WI38 (cell line): Measurements from ENCODE around the gene GRM2.

Experiments
- H3K4me3 ChIP-seq: 2 replicates; pipeline ENCODE4 v1.5.1; 2011; ENCODE audit warnings: low read depth, mild to moderate bottlenecking, control low read depth, low read length
- TF ChIP-seq, protein P1 (sequence below): IDR thresholded peaks from 2 replicates; pipeline ENCODE4 v1.5.1; 2012; ENCODE audit warnings: low read depth, mild to moderate bottlenecking, control low read depth, low read length

GRM2 gene

DNA sequence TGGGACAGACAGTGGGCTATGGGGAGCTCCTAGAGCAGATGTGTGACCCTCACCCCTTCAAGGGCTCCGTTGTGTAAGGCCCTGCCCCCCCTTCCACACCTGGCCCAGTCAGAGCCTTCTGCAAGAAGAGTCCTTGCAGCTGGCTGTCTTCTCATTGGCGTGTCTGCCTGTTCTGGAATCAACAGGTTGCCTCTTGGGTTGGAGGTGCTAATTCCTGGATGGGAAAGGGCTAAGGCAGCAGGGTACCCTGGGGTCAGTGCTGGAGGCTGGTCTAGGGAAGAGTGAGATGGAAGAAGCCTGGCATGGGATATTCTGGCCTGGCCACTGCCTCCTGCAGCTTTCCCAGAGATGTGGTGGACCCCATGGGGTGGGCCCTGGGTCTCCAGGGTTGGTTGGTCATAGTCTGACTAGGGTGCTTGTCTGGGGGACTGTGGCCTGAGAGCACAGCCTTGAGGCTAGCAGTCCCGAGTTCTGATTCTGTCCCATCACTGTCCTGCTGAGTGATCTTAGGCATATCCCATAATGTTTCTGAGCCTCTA is 30.7 kb upstream of the GRM2 start:
- H3K4me3 ChIP-seq, result no peak overlapping the region
- TF ChIP-seq, protein P1, sequence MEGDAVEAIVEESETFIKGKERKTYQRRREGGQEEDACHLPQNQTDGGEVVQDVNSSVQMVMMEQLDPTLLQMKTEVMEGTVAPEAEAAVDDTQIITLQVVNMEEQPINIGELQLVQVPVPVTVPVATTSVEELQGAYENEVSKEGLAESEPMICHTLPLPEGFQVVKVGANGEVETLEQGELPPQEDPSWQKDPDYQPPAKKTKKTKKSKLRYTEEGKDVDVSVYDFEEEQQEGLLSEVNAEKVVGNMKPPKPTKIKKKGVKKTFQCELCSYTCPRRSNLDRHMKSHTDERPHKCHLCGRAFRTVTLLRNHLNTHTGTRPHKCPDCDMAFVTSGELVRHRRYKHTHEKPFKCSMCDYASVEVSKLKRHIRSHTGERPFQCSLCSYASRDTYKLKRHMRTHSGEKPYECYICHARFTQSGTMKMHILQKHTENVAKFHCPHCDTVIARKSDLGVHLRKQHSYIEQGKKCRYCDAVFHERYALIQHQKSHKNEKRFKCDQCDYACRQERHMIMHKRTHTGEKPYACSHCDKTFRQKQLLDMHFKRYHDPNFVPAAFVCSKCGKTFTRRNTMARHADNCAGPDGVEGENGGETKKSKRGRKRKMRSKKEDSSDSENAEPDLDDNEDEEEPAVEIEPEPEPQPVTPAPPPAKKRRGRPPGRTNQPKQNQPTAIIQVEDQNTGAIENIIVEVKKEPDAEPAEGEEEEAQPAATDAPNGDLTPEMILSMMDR, result no peak

DNA sequence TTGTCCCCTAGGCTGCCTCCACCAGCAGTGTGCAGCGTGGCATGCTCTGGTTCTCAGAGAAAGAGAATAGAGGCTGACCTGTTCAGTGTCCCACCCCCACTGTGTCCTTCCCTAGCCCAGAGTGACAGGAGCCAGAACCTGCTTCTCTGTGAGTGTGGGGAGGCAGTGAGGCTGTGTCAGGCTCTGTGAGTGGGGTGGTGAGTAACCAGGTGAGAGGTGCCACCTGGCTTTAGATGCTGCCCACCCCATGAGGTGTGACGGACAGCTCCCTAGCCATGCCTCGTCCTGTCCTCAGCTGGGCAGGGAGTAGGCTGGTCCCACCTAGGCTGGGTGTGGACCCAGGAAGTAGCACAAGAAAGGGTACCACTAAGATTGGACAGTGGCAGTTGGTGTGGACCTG is 29.5 kb upstream of the GRM2 start:
- H3K4me3 ChIP-seq, result no peak overlapping the region
- TF ChIP-seq, protein P1, result no peak

DNA sequence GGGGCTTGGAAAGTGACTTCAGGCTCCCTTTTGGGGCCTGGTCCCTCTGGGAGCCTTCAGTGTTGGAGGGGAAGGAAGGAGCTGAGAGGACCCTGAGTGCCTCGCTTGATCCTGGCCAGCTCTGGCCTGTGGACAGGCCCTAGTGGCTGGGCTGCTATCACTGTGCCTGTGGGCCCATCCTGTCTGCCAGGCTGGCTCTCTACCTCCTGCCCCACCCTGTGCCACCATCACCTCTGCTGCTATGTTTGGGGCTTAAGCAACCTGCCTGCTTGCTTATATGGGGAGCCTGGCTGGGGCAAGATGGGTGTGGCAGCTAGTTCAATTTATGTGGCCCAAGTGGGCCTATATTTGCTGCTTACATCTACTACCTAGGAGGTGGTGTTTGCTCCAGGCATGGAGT is 28.7 kb upstream of the GRM2 start:
- TF ChIP-seq, protein P1, result no peak

DNA sequence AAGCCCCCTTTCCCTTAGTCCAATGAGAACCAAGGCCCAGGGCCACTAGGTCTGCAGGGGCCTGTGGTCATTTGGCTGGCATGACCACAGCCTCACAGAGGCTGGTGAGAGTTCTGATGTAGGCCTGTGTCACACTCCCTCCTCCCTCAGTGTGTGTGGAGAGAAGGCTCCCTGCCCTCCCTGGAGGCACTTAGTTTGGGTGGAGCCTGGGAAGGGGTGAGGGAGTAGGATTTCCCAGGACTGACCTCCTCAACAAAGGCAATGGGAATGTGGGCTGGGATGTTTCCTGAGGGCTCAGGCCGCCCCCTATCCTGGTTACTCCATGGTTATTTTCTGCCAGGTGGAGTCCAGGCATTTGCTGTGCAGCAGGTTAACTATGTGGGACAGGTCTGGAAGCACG is 28.2 kb upstream of the GRM2 start:
- TF ChIP-seq, protein P1, result no peak
- H3K4me3 ChIP-seq, result no peak overlapping the region

More for the DNA sequence above, 28.7 kb upstream of the GRM2 start:
- H3K4me3 ChIP-seq, result no peak overlapping the region

DNA sequence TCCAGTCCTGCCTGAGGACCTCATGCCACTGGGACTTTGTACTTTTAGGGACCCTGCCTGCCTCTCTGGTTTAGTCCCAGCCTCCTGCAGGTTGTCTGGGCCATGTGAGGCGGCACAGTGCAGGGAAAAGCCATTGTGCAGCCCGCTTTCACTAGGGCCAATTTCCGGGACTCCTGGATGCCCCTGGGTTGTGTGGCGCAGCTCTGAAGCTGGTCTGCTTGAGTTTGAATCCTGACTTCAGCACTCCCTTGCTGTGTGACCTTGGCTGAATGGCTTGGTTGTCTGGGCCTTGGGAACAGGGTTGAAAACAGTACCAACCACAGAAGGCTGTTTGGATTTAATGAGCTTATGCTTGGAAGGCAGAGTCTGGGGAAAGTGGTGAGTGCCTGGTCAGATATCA is 27.6 kb upstream of the GRM2 start:
- TF ChIP-seq, protein P1, result no peak
- H3K4me3 ChIP-seq, result no peak overlapping the region

DNA sequence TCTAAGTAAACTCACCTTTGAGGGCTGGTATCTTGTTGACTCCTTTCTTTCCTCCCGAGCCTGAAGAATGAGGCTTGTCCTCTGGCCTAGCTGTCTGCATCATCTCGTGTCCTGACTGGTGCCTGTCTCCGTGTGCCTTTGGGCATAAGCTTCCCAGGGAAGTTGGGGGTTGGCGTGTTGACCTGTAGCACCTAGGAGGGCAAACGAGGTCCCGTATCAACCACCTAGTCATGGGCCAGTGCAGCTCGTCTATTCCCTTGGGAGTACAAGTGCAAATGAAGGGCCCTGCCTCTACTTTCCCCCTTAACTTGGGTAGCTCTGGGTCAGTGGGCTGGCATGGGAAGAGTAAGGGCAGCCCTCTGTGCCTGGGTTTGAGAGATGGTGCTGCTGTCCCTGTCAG is 27.1 kb upstream of the GRM2 start:
- no peak overlapping the region for H3K4me3 ChIP-seq
- TF ChIP-seq, protein P1, result no peak

DNA sequence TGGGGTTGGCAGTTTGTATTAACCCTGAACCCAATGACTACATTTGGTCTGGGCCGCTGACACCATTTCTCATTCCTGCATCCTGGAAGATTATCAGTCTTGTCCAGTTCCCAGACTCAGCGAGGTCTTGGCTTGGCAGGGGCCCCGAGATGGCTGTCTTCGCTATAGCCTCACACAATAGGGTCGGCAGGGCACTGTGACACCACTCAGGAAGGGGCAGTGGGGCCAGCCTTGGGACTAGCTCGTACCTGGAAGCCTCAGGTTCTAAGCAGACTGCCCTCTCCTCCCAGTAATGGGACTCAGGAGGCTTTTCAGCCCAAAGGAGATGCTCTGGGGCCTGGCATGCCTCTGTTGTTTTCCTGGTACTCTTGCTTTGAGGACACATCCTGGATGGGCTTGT is 26.7 kb upstream of the GRM2 start:
- no peak overlapping the region for H3K4me3 ChIP-seq

More for the DNA sequence above, 26.7 kb upstream of the GRM2 start:
- TF ChIP-seq, protein P1, result no peak
